ENCODE data around the gene DYNLRB1.
"Not testable (repeated sequence)": the region's sequence is repeated elsewhere in the genome, so short reads cannot be mapped to it uniquely, and the experiment has no call there.

DYNLRB1 gene

GRCh38 chr20:34516247-34517113 lies at the start of gene DYNLRB1:
TSS of gene DYNLRB1 (plus strand) at chr20:34516422. CDS start at chr20:34516459, 37 bp downstream.
- DNase-seq (peak; percentile 97), ATAC-seq (peak; percentile 92)

DNA sequence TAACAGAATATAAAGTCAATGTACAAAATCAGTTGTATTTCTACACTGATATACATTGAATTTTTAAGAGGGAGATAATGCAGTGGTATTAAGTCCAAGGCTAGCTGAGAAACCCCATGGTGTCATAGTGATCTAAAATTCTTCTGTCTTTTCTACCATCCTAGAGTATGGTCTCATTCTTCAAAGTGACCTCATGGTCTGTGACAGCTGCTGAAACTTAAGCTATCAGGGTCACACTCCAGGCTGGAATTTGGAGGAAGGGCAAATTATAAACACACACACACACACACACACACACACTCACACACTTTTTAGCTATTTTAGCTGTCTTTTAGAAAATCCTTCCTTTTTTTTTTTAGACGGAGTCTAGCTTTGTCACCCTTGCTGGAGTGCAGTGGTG lies 47.3 kb upstream of the DYNLRB1 start:
- ATAC-seq (no peak), DNase-seq (no peak)

DNA sequence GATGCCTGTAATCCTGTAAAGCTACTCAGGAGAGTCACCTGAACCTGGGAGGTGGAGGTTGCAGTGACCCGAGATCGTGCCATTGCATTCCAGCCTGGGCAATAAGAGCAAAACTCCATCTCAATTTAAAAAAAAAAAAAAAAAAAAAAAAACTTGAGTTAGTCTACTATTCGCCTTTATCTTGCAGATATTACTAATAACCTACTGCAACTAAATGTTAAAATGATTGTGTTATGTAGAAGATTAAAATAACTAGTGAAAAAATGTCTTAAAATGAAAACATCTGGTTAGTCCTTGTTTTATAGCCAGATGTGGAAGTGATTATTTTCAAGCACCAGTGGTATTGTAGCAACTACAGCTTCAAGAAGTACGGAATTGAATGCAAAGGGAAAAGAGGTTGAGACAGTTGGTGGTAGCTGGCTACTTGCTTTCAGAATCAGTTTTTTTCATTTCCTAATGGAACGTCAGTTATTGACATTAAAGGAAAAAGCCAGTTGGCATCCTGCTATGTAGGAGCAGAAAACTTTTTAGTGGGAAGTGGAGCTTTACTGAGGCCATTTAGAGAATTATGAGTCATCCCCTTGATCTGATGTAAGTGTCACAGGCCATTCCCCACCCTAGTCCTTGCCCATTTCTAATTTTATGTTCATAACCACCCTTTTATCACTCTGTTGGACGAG lies 43.8 kb upstream of the DYNLRB1 start:
- ATAC-seq (no peak), DNase-seq (no peak)

- peak; percentile 63 for ATAC-seq
- peak; percentile 55 for DNase-seq
Measured at GRCh38 chr20:34473262-34473883, 42.8 kb upstream of the DYNLRB1 start.

DNA sequence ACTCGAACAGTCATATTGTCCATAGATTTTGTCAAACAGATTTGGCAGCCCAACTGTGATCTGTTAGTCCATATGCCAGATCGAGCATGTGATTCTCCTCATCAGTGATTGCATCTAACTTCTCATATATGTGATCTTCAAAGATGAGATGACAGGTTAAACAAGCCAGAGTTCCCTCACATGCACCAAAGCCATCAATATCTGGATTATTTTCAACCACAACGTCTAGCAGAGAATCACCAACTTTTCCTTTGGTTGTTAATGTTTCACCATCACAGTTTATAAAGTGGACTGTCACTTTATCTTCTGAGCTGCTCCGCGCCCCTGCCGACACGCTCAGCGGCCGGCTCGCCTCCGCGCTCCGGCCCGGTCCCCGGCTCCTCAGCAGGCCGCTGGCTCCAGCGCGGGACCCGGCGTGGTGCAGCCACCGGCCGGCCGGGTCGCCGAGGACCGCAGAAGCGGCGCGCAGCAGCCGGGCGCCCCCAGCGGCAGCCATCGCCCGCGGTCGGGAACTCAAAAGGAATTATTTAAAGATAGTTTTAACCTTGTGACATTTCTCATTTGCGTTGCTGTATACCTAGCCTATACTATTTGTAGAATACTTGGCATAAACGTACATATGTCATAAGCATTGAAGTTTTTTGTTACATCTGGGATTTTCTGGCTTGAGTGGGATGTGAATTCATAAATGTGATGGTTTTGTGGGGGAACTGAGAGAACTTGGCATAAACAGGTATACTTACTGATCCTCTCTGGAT lies 40.1 kb upstream of the DYNLRB1 start:
- ATAC-seq (peak; percentile 66), DNase-seq (peak; percentile 48)

- no peak for DNase-seq
- no peak for ATAC-seq
Measured at GRCh38 chr20:34479627-34480026, 36.6 kb upstream of the DYNLRB1 start.

DNA sequence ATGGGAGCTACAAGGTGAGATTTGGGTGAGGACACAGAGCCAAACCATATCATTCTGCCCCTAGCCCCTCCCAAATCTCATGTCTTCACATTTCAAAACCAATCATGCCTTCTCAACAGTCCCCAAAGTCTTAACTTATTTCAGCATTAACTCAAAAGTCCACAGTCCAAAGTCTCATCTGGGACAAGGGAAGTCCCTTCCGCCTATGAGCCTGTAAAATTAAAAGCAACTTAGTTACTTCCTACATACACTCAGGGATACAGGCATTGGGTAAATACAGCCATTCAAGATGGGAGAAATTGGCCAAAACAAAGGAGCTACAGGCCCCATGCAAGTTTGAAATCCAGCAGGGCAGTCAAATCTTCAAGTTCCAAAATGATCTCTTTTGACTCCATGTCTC lies 34.1 kb upstream of the DYNLRB1 start:
- ATAC-seq, DNase-seq: not testable (repeated sequence)

- ATAC-seq, DNase-seq: not testable (repeated sequence)
Measured at GRCh38 chr20:34483585-34484220, 32.5 kb upstream of the DYNLRB1 start.

DNA sequence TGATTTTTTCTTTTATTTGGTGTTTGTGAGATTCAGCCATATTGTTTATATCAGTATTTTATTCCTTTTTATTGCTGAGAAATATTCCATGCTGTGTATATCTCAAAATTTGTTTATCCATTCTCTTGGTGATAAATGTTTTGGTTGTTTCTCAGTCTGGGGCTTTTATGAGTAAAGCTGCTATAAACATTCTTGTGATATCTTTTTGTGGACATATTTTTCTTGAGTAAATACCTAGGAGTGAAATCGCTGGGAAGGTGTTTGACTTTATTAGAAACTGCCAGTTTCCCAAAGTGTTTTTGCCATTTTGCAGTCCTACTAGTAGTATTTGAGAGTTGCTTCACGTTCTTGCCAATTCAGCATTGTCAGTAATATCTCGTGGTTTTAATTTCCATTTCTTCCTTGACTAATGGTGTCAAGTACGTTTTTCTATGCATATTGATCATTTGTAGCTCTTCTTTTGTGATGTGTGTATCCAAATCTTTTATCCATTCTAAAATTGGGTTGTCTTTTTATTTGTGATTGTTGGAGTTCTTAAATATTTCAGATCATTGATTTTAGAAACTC lies 31.1 kb upstream of the DYNLRB1 start:
- ATAC-seq (no peak), DNase-seq (no peak)

- ATAC-seq (no peak), DNase-seq (no peak)
Measured at GRCh38 chr20:34491226-34491931, 24.8 kb upstream of the DYNLRB1 start.

DNA sequence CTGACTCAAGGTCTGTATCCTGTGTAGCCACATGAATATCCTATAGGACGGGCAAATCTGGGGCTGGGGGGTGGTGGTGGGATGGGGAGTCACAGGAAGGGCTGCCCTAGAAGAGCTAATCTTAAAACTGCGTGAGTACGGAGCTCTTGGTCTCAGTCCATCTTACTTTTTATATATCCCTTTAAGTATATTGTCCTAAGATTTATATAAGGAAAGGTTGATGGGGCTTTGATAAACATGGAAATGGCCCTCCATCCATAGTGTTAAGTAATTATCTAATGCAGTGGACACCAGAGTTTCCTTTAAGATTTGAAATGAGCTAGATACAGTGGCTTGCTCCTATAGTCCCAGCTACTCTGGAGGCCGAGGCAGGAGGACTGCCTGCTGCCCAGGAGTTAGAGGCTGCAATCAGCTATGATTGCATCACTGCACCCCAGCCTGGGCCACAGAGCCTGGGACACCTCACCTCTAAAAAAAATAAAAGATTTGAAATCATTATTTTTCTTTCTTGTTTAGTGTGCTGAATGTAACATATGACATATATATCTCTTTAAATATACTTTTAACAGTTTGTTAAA lies 24.2 kb upstream of the DYNLRB1 start:
- DNase-seq (no peak), ATAC-seq (no peak)

- ATAC-seq (no peak), DNase-seq (no peak)
Measured at GRCh38 chr20:34493646-34494045, 22.6 kb upstream of the DYNLRB1 start.

DNA sequence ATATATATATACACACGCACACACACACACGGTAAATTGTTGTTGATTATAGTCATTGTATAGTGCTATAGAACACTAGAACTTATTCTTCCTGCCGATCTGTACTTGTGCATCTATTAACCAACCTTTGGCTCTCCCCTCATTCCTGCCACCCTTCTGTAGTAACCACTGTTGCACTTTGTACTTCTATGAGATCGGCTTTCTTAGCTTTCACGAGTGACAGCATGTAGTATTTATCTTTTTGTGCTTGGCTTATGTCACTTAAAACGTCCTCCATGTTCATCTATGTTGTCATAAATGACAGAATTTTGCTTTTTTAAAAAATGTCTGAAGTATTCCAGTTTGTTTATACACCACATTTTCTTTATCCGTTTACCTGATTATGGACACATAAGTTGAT lies 20.9 kb upstream of the DYNLRB1 start:
- no peak for ATAC-seq
- DNase-seq: no peak

DNA sequence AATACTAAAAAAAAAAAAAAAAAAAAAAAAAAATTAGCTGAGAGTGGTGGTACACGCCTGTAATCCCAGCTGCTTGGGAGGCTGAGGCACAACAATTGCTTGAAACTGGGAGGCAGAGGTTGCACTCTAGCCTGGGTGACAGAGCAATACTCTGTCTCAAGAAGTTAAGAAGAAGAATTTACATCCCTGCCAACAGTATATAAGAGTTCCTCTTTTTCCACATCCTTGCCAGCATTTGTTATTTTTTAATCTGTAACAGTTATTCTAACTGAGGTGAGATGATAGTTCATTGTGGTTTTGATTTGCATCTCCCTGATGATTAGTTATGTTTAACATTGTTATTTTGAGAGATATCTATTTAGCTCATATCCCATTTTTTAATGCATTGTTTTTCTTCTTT lies 20.3 kb upstream of the DYNLRB1 start:
- ATAC-seq (no peak), DNase-seq (no peak)

GRCh38 chr20:34497596-34497995 lies 18.6 kb upstream of the DYNLRB1 start:
- not testable (repeated sequence) for ATAC-seq, DNase-seq

DNA sequence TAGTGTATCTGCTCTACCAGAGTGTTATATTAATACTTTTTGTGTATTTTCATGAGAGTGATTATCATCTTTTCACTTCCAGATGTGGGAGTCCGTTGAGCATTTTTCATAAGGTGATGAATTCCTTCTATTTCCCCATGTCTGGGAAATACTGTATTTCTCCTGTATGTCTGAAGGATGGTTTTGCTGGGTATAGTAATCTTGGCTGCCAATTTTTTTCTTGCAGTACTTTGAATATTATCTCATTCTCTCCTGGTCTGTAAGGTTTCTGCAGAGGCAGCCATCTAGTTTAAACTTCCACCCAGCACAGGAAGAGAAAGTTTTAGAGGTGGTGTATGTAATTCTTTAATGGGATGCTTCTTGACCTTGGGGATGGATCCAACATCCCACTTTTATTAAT lies 15.4 kb upstream of the DYNLRB1 start:
- ATAC-seq (no peak), DNase-seq (no peak)

DNA sequence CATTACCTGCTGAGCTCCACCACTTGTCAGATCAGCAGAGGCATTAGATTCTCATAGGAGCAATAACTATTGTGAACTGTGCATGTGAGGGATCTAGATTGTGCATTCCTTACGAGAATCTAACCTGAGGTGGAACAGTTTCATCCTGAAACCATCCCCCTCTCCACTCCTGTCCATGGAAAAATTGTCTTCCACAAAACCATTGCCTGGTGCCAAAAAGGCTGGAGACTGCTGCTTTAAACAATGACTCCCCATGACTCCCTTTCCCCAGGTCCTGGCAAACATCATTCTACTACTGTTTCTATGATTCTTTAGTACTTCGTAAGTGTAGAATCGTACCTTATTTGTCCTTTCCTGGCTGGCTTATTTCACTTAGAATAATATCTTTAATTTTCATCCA lies 9.7 kb upstream of the DYNLRB1 start:
- no peak for ATAC-seq
- no peak for DNase-seq

- DNase-seq (no peak), ATAC-seq (no peak)
Measured at GRCh38 chr20:34507702-34508413, 8.4 kb upstream of the DYNLRB1 start.

- DNase-seq (no peak), ATAC-seq (no peak)
Measured at GRCh38 chr20:34510575-34510974, 5.6 kb upstream of the DYNLRB1 start.

DNA sequence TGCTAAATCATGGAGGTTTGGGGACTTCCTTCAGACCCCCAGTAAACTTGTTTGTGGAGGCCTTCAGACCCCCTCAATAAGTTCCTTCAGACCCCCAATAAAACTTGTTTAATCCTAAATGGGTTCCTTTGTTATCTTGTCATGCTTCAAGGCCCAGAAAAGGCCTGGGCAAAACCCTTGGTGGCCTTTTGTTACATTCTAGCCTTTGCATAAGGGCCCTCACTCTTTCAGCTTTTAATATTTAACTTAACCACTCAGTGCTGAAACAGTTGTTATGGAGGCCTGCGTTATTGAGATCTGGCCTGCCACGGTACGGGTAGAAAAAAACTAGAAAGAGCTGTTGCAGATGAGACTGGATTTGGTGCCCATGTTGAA lies 4.3 kb upstream of the DYNLRB1 start:
- ATAC-seq (no peak), DNase-seq (no peak)

Data from stimulated activated naive CD8-positive, alpha-beta T cell treated with anti-CD3 and anti-CD28 coated beads, Interleukin-15, Interleukin-2, amounts not matched to agents 100 U/mL and 50 U/mL, for 24 hours (primary cell).